ENCODE results near the gene SLC25A11.

DNA sequence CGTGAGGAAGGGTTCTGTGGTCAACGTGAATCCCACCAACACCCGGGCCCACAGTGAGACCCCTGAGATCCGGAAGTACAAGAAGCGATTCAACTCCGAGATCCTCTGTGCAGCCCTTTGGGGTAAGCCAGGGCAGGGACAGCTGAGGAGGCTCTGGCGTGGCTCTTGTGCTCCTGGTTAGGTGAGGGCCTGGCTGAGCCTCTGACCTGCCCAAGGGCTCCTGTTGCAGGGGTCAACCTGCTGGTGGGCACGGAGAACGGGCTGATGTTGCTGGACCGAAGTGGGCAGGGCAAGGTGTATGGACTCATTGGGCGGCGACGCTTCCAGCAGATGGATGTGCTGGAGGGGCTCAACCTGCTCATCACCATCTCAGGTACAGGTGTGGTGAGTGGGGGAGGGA, 44.7 kb downstream of the SLC25A11 start:
- TF ChIP-seq, protein P1, sequence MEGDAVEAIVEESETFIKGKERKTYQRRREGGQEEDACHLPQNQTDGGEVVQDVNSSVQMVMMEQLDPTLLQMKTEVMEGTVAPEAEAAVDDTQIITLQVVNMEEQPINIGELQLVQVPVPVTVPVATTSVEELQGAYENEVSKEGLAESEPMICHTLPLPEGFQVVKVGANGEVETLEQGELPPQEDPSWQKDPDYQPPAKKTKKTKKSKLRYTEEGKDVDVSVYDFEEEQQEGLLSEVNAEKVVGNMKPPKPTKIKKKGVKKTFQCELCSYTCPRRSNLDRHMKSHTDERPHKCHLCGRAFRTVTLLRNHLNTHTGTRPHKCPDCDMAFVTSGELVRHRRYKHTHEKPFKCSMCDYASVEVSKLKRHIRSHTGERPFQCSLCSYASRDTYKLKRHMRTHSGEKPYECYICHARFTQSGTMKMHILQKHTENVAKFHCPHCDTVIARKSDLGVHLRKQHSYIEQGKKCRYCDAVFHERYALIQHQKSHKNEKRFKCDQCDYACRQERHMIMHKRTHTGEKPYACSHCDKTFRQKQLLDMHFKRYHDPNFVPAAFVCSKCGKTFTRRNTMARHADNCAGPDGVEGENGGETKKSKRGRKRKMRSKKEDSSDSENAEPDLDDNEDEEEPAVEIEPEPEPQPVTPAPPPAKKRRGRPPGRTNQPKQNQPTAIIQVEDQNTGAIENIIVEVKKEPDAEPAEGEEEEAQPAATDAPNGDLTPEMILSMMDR (IDR thresholded peaks at IDR 0.05; ENCODE audit: low read depth, low read length) = no peak
- TF ChIP-seq EZH2phosphoT487 (IDR thresholded peaks at IDR 0.05; ENCODE audit: low read depth) = no peak

Data from OCI-LY3 (cell line).